ENCODE measurements around the gene MAN2A1.
A peak's percentile ranks its signal among the peaks of the same experiment; 100 is the strongest.

- TF ChIP-seq, protein P1, sequence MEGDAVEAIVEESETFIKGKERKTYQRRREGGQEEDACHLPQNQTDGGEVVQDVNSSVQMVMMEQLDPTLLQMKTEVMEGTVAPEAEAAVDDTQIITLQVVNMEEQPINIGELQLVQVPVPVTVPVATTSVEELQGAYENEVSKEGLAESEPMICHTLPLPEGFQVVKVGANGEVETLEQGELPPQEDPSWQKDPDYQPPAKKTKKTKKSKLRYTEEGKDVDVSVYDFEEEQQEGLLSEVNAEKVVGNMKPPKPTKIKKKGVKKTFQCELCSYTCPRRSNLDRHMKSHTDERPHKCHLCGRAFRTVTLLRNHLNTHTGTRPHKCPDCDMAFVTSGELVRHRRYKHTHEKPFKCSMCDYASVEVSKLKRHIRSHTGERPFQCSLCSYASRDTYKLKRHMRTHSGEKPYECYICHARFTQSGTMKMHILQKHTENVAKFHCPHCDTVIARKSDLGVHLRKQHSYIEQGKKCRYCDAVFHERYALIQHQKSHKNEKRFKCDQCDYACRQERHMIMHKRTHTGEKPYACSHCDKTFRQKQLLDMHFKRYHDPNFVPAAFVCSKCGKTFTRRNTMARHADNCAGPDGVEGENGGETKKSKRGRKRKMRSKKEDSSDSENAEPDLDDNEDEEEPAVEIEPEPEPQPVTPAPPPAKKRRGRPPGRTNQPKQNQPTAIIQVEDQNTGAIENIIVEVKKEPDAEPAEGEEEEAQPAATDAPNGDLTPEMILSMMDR (tag by site-specific recombination; IDR thresholded peaks at IDR 0.05), result no peak
- TF ChIP-seq, protein P2, sequence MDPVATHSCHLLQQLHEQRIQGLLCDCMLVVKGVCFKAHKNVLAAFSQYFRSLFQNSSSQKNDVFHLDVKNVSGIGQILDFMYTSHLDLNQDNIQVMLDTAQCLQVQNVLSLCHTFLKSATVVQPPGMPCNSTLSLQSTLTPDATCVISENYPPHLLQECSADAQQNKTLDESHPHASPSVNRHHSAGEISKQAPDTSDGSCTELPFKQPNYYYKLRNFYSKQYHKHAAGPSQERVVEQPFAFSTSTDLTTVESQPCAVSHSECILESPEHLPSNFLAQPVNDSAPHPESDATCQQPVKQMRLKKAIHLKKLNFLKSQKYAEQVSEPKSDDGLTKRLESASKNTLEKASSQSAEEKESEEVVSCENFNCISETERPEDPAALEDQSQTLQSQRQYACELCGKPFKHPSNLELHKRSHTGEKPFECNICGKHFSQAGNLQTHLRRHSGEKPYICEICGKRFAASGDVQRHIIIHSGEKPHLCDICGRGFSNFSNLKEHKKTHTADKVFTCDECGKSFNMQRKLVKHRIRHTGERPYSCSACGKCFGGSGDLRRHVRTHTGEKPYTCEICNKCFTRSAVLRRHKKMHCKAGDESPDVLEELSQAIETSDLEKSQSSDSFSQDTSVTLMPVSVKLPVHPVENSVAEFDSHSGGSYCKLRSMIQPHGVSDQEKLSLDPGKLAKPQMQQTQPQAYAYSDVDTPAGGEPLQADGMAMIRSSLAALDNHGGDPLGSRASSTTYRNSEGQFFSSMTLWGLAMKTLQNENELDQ (tag by site-specific recombination; IDR thresholded peaks at IDR 0.05; ENCODE audit: low read depth), result no peak
- TF ChIP-seq SETDB1 (IDR thresholded peaks at IDR 0.05; ENCODE audit: insufficient read length, low read length) (no peak), ZNF184 (tag by site-specific recombination; IDR thresholded peaks at IDR 0.05) (no peak), ZNF747 (tag by site-specific recombination; IDR thresholded peaks at IDR 0.05) (no peak), ZIC2 (tag by site-specific recombination; IDR thresholded peaks at IDR 0.05) (no peak), ZNF274 (IDR thresholded peaks at IDR 0.05; ENCODE audit: low read length) (no peak), ZNF274 (tag by site-specific recombination; IDR thresholded peaks at IDR 0.05; ENCODE audit: borderline replicate concordance) (no peak), ZFP3 (tag by site-specific recombination; IDR thresholded peaks at IDR 0.05; ENCODE audit: low read depth) (no peak), ZNF292 (tag by site-specific recombination; IDR thresholded peaks at IDR 0.05; ENCODE audit: borderline replicate concordance, low read depth) (no peak)
- TF ChIP-seq, protein P3, sequence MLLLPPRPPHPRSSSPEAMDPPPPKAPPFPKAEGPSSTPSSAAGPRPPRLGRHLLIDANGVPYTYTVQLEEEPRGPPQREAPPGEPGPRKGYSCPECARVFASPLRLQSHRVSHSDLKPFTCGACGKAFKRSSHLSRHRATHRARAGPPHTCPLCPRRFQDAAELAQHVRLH (tag by site-specific recombination; IDR thresholded peaks at IDR 0.05), result no peak
- TF ChIP-seq, protein P4, sequence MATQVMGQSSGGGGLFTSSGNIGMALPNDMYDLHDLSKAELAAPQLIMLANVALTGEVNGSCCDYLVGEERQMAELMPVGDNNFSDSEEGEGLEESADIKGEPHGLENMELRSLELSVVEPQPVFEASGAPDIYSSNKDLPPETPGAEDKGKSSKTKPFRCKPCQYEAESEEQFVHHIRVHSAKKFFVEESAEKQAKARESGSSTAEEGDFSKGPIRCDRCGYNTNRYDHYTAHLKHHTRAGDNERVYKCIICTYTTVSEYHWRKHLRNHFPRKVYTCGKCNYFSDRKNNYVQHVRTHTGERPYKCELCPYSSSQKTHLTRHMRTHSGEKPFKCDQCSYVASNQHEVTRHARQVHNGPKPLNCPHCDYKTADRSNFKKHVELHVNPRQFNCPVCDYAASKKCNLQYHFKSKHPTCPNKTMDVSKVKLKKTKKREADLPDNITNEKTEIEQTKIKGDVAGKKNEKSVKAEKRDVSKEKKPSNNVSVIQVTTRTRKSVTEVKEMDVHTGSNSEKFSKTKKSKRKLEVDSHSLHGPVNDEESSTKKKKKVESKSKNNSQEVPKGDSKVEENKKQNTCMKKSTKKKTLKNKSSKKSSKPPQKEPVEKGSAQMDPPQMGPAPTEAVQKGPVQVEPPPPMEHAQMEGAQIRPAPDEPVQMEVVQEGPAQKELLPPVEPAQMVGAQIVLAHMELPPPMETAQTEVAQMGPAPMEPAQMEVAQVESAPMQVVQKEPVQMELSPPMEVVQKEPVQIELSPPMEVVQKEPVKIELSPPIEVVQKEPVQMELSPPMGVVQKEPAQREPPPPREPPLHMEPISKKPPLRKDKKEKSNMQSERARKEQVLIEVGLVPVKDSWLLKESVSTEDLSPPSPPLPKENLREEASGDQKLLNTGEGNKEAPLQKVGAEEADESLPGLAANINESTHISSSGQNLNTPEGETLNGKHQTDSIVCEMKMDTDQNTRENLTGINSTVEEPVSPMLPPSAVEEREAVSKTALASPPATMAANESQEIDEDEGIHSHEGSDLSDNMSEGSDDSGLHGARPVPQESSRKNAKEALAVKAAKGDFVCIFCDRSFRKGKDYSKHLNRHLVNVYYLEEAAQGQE (tag by site-specific recombination; IDR thresholded peaks at IDR 0.05), result peak; percentile 94
Observed at GRCh38 chr5:109900461-109900860, 210.7 kb downstream of the MAN2A1 start.
